ENCODE results near the gene GRIA3.

DNA sequence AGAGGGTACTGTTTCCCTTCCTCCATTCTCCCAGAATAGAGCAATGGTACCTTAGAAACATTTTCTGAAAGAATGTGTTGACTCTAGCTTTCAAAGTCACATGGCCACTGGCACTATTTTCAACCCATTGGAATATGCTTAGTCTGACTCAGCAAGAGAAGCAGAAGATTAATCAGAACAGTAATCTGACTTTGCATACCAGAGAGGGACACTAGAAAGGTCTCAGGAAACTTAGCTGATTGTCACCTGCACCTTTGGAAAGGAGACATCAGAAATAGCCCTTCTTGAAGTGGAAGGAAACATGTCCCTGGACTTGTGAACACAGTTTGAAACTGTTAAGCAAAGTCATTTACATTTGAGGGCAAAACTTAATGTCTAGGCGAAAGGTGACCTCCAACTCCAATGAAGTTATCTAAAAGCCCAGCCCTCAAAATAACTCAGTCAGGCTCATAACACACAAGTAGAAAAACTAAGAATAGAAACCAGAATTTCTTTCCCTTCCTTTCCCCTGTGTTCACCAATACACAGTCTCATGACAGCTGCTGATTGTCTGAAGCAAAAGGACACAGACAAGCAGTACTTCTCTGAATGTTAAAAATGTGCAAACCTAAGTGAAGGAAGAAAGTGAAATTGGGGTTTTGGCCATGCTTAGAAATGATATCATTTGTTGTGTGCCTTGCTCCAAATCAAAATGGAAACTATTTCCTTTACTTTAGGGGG, 270.8 kb downstream of the GRIA3 start:
- TF ChIP-seq EGR1 (IDR thresholded peaks at IDR 0.05; ENCODE audit: low read depth) (no peak), CTCF (IDR thresholded peaks at IDR 0.05 in 2 of 3, conservative IDR thresholded peaks at IDR 0.05 in 1 of 3; ENCODE audit: borderline replicate concordance in 1 of 3, insufficient read depth in 1 of 3, low read depth in 2 of 3, low read length in 2 of 3) (no peak), RAD21 (IDR thresholded peaks at IDR 0.05; ENCODE audit: low read depth) (no peak), CEBPB (IDR thresholded peaks at IDR 0.05; ENCODE audit: low read depth) (no peak), SIN3A (IDR thresholded peaks at IDR 0.05; ENCODE audit: low read depth) (no peak), POLR2A (IDR thresholded peaks at IDR 0.05; ENCODE audit: borderline replicate concordance, extremely low read depth, insufficient read depth, insufficient read length) (no peak), EZH2 (IDR thresholded peaks at IDR 0.05) (no peak)
